ENCODE results near the gene LAYN.

GRCh38 chr11:111515591-111515990, 24.9 kb upstream of the LAYN start:
- TF ChIP-seq POLR2AphosphoS5 (IDR thresholded peaks at IDR 0.05) (no peak), CTCF (IDR thresholded peaks at IDR 0.05) (no peak), POLR2A (IDR thresholded peaks at IDR 0.05; ENCODE audit: low read depth) (no peak), EP300 (IDR thresholded peaks at IDR 0.05) (no peak)

All from esophagus muscularis mucosa (tissue), 4 donors.